Pons (tissue), 1 donor: ENCODE measurements around the gene CALU.

Experiments used
- DNase-seq: peaks from one replicate; pipeline ENCODE4 v3.0.0-alpha.2; 2016; ENCODE audit warnings: low spot score

The CALU gene

DNA sequence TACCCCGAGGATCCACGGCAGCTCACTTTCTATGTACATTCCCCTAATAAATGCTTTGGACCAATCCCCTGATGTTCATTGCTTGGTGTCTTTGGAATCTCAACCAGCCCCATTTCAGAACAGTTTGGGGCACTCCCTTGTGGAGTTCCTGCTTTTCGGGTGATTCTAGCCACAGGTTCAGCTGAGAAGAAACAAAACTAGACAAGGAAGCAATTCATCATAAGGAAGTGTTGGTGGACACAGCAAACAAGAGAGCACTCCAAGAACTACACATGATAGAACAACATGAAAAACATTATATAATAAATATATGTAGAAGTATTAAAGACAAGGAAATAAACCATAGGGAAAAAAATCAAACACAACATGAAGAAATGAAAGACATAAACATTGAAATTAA, 46.6 kb downstream of the CALU start:
- peak; percentile 39 for DNase-seq

- no peak for DNase-seq
Observed at GRCh38 chr7:128788446-128789412, 49.6 kb downstream of the CALU start.

DNA sequence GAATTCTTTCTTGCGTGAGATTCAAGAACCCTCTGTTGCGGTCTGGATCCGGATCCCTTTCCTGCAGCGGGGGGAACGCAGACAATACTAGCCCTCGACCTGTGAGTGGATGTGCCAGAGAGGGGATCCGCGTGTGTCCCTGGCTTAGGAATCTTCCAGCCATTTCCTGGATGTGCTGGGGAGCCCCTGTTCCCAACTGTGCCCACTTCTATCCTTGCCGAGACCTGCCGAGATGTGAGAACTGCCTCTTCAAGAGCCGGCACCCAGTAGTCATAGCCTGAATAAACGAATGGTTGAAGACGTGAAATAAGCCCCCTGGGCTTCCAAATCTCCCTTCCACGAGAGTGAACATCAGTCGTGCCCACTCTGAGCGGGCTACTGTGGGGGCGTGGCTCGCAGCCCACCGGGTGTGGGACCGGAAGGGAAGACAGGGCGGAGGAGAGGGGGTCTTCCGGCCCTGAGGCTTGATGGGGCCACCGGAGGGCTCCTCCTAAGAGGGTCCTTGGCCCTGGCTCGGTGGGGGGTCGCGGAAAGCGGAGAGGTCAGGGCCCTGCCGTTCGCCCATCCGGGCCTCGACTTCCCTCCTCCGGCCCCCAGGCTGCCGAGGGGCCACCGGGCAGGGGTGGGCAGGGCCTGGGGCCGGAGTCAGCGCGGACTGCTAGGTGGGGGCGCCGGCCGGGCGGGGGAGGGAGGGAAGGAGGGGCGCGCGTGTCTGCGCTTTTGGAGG, 51.3 kb downstream of the CALU start:
- DNase-seq, result no peak

- DNase-seq, result peak; percentile 26
Observed at GRCh38 chr7:128791121-128791971, 52.2 kb downstream of the CALU start, which contains the start of gene CCDC136. Gene CCDC136, plus strand, starts transcription at chr7:128791968. Its CDS starts 444 bp downstream, at chr7:128792412.

GRCh38 chr7:128791972-128792327, 52.8 kb downstream of the CALU start:
- DNase-seq, result no peak

- DNase-seq, result no peak
Observed at GRCh38 chr7:128792471-128793180, 53.5 kb downstream of the CALU start.

- no peak for DNase-seq
Observed at GRCh38 chr7:128793181-128793547, 54.0 kb downstream of the CALU start.

- DNase-seq, result no peak
Observed at GRCh38 chr7:128794020-128794419, 54.9 kb downstream of the CALU start.

DNA sequence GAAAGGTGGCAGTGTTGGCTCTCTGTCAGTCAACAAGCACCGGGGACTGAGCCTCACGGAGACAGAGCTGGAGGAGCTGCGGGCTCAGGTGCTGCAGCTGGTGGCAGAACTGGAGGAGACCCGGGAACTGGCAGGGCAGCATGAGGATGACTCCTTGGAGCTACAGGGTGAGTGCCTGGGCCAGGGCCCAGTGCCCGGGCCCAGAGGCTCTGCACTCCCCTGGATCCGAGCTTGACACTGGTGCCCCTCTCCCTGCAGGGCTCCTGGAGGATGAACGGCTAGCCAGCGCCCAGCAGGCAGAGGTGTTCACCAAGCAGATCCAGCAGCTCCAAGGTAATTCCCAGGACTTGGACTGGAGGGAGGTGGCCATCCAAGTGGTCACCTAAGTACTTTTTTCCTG, 55.3 kb downstream of the CALU start:
- no peak for DNase-seq

- DNase-seq, result no peak
Observed at GRCh38 chr7:128795129-128795528, 56.0 kb downstream of the CALU start.

DNA sequence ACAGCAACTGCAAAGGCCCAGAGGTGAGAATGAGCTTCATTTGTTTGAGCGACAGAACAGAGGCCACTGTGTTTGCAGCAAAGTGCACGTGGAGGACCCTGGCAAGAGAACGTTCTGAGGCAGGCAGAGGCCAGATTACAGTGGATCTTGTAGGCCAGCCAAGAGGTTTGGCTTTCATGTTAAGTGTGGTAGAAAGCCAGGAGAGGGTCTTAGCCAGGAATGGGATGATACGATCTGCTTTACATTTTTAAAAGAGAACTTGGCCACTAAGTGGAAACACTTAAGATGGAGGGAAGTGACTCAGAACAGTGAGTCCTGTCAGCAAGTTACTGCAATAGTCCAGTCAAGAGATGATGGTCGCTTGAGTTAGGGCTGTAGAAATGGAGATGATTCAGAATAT, 57.2 kb downstream of the CALU start:
- DNase-seq, result no peak

- no peak for DNase-seq
Observed at GRCh38 chr7:128799451-128799850, 60.3 kb downstream of the CALU start.

- no peak for DNase-seq
Observed at GRCh38 chr7:128800567-128800966, 61.4 kb downstream of the CALU start.

DNA sequence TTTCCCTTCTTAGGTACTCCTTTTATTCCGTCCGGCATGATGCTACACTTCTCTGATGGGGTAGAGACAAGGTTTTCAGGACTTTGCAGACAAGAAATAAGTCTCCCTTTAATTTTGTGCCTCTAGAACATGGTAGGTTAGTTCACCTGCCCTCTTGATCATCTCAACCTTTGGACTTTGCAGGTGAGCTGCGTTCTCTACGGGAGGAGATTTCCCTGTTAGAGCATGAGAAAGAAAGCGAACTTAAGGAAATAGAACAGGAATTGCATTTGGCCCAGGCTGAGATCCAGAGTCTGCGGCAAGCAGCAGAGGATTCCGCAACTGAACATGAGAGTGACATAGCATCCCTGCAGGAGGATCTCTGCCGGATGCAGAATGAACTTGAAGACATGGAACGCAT, 61.8 kb downstream of the CALU start:
- DNase-seq, result no peak

- no peak for DNase-seq
Observed at GRCh38 chr7:128801667-128802418, 62.7 kb downstream of the CALU start.

GRCh38 chr7:128804484-128804883, 65.3 kb downstream of the CALU start:
- no peak for DNase-seq

DNA sequence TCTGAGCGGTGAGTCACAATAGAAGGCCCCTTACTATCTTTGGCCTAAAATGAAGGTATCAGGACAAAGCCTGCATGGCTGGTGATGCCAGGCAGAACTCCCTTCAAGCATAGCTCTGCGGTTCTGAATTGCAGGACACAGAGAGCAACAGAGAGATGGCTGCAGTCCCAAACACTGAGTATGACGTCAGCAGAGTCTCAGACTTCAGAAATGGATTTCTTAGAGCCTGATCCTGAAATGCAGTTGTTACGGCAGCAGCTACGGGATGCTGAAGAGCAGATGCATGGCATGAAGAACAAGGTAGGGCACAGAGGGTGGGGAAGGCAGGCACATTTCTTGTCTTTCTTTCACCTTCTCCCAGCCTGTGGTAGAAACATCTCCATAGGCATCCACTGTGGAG, 66.1 kb downstream of the CALU start:
- no peak for DNase-seq

- DNase-seq, result no peak
Observed at GRCh38 chr7:128807191-128807590, 68.0 kb downstream of the CALU start.

GRCh38 chr7:128809363-128809762, 70.2 kb downstream of the CALU start:
- no peak for DNase-seq

- no peak for DNase-seq
Observed at GRCh38 chr7:128810473-128810872, 71.3 kb downstream of the CALU start.

DNA sequence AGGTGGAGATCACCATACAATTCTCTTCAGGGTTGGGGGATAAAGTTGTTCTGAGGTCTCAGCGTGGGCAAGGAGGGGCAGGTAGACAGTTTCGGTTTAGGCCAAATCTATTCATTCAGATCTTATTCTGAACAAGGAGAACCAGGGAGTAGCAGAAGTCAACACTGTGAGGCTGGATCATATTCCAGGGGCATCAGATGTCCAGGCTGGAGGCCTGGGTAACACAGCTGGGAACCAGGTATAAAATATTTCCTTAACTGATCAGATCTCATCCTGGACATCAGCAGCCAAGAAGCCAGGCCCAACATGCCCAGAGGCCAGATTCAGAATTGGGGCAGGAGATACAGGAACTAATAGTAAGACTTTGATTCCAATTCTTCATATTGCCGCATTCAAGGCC, 71.8 kb downstream of the CALU start:
- DNase-seq, result no peak
